BJ (cell line): Measurements from ENCODE around the gene EXD3. TPM values are rescaled to one million over a fixed set of nuclear protein-coding genes. Genes with fewer than 3 reads are reported as not detected.

ENCODE experiments used
- CTCF ChIA-PET: fragments of 350-600 bp; formaldehyde crosslinking; extraction: SDS; loops from one replicate; lab custom pipeline; 2021; ENCODE audit warnings: antibody characterized with exemption, inconsistent platforms; lab: Yijun Ruan, JAX
- POLR2A ChIA-PET: fragments of 300-600 bp; sonication (Branson Sonifier 250); formaldehyde crosslinking; extraction: SDS; loops from one replicate; lab custom pipeline; 2021; ENCODE audit warnings: antibody characterized with exemption; lab: Charles Lee
- DNase-seq: peaks from one replicate; pipeline ENCODE4 v3.0.0-alpha.2; 2011; ENCODE audit warnings: low read depth
- H3K27me3 ChIP-seq: 2 replicates; pipeline ENCODE4 v1.6.0; 2011; ENCODE audit warnings: low read length; ENCODE audit not compliant: control insufficient read depth, insufficient read depth
- H3K36me3 ChIP-seq: 2 replicates; pipeline ENCODE4 v1.5.1; 2011; ENCODE audit warnings: low read length; ENCODE audit not compliant: control insufficient read depth, insufficient read depth
- H3K4me3 ChIP-seq: 2 replicates; pipeline ENCODE4 v1.5.1; 2011; ENCODE audit warnings: low read depth, mild to moderate bottlenecking, control low read depth, low read length
- CTCF ChIP-seq: IDR thresholded peaks from 2 replicates; pipeline ENCODE4 v1.5.1; 2011; ENCODE audit warnings: low read depth, mild to moderate bottlenecking, control low read depth, inconsistent platforms, low read length, moderate library complexity; ENCODE audit not compliant: insufficient read depth
- polyA plus RNA-seq: library from polyadenylated mRNA; depleted of rRNA; stranded (reverse); fragments of >200 nt; gene quantifications from 2 replicates; pipeline ENCODE4 v1.2.3, GENCODE V29; 2011

The EXD3 gene
- polyA plus RNA-seq, 1 experiment = 5.4 TPM

GRCh38 chr9:137449931-137450538 lies 27.1 kb upstream of the EXD3 start:
- H3K4me3 ChIP-seq = no peak overlapping the region
- no peak for TF ChIP-seq CTCF
- H3K36me3 ChIP-seq = peaks cover 19% of the 10 kb centered on the region
- POLR2A ChIA-PET = no interaction called here
- H3K27me3 ChIP-seq = no peaks in the 10 kb centered on the region
- CTCF ChIA-PET = no interaction called here
- no peak for DNase-seq

- Histone ChIP-seq H3K27me3 (no peaks in the 10 kb centered on the region), H3K4me3 (no peak overlapping the region), H3K36me3 (peaks cover 18% of the 10 kb centered on the region)
- DNase-seq = no peak
- POLR2A ChIA-PET = no interaction called here
- TF ChIP-seq CTCF = no peak
- CTCF ChIA-PET = interaction anchor here (0.8 kb wide), 1 partner anchor 26 kb away, joined by 4 read pairs; the partner anchor contains the start of genes EXD3 and NOXA1
These were observed 26.3 kb upstream of the EXD3 start for GRCh38 chr9:137449081-137449844.

- TF ChIP-seq CTCF = no peak
- ChIA-PET POLR2A (no interaction called here), CTCF (interaction anchor here (0.5 to 1.3 kb wide), 3 partner anchors 26 to 83 kb away, joined by 3 to 5 read pairs (median 4); partner anchors contain the start of genes EXD3 and NOXA1)
- no peak for DNase-seq
- Histone ChIP-seq H3K36me3 (peaks cover 18% of the 10 kb centered on the region), H3K4me3 (no peak overlapping the region), H3K27me3 (no peaks in the 10 kb centered on the region)
These were observed 25.6 kb upstream of the EXD3 start for GRCh38 chr9:137448602-137448962.

GRCh38 chr9:137447722-137448601 lies 25.0 kb upstream of the EXD3 start:
- H3K27me3 ChIP-seq = no peaks in the 10 kb centered on the region
- CTCF ChIA-PET = interaction anchor here (0.5 to 1.3 kb wide), 3 partner anchors 21 to 84 kb away, joined by 3 to 5 read pairs (median 3); partner anchors contain the start of gene EXD3
- no peak for DNase-seq
- TF ChIP-seq CTCF = no peak
- peaks cover 16% of the 10 kb centered on the region for H3K36me3 ChIP-seq
- POLR2A ChIA-PET = no interaction called here
- H3K4me3 ChIP-seq = no peak overlapping the region
